GM19043 (cell line): ENCODE data around the gene RFX4.
"Not testable (repeated sequence)": the region's sequence is repeated elsewhere in the genome, so short reads cannot be mapped to it uniquely, and the experiment has no call there.

ENCODE experiments used
- ATAC-seq: cut with Tn5 transposase; IDR thresholded peaks from one replicate; pipeline ENCODE4 v1.9.1; 2021; ENCODE audit warnings: low read depth; ENCODE audit not compliant: unreplicated experiment

The RFX4 gene

GRCh38 chr12:106588771-106589170 is 6.0 kb downstream of the RFX4 start:
- ATAC-seq, result no peak

- ATAC-seq, result no peak
Observed at GRCh38 chr12:106590601-106591000, 7.8 kb downstream of the RFX4 start.

- no peak for ATAC-seq
Observed at GRCh38 chr12:106594447-106594846, 11.6 kb downstream of the RFX4 start.

GRCh38 chr12:106595268-106595667 is 12.5 kb downstream of the RFX4 start:
- ATAC-seq, result no peak

DNA sequence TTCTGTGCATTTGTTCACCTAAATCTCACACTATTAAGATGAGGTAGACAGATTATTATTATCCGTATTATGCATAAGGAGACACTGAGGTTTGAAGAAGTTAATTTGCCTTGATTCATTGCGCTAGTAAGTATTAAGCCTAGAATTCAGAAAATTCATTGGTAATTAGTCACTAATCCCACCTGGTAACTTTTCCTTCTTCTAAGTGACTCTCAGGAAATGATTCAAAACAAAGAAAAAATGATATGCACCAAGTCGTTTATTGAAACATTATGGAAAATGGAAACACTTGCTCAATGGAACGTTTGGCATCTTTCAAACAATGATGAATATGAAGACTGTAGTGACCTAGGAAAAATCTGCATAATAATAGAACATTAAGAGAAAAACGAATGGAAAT is 15.2 kb downstream of the RFX4 start:
- no peak for ATAC-seq

DNA sequence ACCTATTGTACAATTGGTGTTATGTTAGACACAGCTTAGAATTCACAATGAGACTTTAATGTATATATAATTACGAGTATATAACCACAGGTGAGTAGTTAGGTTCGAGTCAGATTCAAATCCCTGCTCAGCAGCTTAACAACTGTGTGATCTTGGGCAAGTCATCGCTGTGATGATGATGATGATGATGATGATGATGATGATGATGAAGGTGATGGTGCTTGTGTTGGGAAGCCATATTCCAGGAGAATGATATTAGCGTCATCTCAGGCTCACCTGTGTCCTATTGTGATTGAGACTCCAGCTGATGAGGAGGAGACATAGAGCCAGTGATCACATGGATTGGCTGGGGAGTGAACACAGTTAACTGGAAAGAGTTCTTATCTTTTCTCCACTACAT is 16.5 kb downstream of the RFX4 start:
- no peak for ATAC-seq

GRCh38 chr12:106600503-106600902 is 17.7 kb downstream of the RFX4 start:
- ATAC-seq, result no peak

- ATAC-seq, result no peak
Observed at GRCh38 chr12:106601031-106601430, 18.2 kb downstream of the RFX4 start.

DNA sequence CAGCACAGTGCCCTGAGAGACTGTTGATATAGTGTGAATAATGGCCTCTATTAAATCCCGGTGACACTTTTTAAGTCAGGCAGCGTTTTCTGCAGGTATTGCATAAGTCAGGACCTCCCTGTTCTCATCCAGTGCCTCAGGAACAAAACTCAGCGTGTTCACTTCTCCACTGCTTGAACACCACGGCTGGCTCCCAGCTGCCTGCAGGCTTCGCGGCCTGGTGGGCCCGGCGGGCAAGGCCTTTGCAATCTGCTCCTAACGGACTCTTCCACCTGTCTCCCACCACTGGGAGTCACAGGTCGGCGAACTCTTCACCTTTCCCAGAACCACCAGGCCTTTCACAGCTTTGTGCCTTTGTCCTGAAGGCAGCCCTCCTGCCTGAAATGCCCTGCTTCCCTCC is 18.7 kb downstream of the RFX4 start:
- no peak for ATAC-seq

DNA sequence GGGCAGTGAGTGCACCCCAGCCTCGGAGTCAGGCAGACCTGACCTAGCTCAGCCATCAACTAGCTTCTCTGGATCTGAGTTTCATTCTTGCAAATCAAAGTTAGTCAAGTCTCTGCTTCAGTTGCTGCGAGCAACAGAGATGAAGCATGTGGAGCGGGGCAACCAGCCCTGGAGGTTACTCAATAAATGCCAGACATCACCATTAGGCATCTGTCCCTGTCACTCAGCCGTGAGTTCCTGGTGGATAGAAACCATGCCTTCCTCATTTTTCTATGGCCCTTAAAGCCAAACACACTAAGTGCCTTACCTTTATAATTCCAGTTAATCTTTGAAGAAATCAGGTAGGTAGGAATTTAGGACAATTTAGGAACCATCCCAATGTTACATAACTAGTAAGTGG is 19.3 kb downstream of the RFX4 start:
- ATAC-seq, result no peak

DNA sequence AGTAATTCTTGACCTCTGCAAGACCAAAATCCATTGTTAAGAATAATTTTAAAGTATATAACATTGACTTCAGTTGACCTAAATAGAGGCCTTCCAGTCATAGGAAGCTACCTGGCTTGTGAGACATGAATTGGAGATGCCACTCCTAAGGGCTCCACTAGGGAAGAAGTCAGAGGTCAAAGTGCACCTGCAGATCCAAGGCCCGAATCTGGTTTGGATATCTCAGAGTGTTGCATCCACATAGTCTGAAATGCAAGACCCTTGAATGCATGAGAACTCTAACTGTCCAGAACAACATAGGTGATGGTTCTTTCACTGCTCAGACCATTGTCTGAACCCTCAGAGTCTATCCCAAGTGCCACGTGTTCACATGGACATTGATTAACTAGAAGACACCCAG is 22.4 kb downstream of the RFX4 start:
- no peak for ATAC-seq

- ATAC-seq, result not testable (repeated sequence)
Observed at GRCh38 chr12:106620588-106620987, 37.8 kb downstream of the RFX4 start.

DNA sequence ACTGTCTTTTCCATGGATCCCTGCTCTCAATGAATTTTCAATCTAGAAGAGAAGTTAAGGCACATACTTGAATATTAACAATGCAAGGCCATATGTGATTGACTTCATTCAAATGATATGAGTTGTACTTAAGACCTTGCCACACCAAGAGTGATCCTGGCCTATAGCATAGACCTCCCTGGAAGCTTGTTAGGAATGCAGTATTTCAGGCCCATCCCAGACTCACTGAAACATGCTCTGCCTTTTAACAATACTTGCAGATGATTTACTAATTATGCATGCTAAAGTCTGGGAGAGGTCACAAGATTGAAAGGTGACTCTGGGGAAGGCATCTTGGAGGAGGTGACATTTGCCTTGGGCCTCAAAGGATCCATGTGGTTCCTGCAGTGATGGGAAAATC is 43.2 kb downstream of the RFX4 start:
- no peak for ATAC-seq

- ATAC-seq, result no peak
Observed at GRCh38 chr12:106629797-106630659, 47.2 kb downstream of the RFX4 start.

DNA sequence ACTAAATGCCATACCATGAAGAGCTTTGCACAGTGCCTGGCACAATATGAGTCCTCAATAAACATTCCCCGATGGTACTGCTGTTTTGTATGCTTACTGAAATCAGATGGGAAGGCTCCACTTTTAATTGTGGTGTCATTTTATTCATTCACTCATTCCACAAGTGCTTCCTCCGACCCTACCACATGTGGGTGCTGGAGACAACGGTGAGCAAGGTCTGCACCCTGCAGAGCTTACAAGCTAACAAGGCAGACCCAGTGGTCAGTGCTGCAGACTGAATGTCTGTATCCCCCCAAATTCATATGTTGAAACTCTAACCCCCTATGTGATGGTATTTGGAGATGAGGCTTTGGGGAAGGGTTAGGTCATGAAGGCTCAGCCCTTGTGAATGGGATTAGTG is 48.3 kb downstream of the RFX4 start:
- no peak for ATAC-seq

DNA sequence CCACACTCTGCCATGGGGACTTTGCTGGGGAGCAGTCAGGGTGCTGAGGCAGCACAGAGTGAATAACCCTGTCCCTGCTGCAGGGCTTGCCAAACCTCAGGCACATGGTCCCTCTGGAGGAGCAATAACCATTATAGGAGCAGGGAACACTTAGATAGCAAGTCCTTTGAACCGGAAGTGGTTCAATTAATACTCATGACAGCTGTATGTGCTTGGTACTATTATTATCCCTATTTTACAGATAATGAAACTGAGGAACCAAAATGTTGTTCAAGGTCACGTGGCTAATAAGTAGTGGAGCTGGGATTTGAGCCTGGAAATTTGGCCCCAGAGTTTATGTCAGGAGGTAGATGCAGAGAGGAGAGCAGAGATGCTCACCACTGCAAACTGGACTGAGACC is 49.0 kb downstream of the RFX4 start:
- no peak for ATAC-seq

DNA sequence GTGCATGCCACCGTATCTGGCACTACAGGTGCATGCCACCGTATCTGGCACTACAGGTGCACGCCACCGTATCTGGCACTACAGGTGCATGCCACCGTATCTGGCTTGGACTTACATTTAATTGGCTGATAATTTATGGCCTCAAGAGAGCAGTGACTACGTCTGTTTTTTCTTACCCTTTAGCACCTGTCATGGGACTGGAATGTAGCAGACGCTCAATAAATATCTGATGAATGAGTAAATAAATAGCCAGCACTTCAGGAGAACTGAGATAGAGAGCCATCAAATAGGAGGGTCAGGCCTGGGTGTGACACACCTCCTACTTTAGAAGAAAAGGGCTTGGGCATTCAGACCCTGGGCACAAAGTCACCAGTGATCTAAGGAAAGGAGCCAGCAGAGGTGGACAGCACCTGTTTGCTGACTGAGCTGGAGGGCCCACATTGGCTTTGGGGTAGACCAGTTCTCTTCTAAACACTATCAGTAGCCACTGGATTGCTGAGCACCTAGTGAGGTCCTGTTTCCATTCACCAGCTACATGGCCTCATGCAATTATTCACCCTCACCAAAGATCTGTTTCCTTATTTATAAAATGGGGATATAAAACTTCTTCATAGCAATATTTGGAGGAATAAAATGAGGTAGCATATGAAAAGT is 50.1 kb downstream of the RFX4 start:
- ATAC-seq, result no peak

DNA sequence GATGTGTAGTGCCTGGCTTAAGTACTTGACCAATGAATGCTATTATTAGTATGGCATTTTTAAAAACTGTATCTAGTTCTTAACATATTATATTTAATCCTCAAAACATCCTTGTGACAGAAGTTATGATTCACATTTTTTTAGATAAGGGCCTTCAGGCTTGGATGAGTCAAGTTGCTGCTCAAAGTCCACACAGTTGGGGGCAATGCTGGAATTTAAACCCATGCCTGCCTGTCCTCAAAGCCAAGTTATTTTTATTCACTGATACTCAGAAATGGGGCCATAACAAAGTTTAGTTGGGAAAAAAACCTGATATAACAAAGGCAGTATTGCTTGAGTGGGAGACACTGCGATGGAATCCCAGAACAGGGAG is 50.6 kb downstream of the RFX4 start:
- ATAC-seq, result no peak

- no peak for ATAC-seq
Observed at GRCh38 chr12:106634206-106634605, 51.4 kb downstream of the RFX4 start.

GRCh38 chr12:106643000-106643399 is 60.2 kb downstream of the RFX4 start:
- ATAC-seq, result no peak

DNA sequence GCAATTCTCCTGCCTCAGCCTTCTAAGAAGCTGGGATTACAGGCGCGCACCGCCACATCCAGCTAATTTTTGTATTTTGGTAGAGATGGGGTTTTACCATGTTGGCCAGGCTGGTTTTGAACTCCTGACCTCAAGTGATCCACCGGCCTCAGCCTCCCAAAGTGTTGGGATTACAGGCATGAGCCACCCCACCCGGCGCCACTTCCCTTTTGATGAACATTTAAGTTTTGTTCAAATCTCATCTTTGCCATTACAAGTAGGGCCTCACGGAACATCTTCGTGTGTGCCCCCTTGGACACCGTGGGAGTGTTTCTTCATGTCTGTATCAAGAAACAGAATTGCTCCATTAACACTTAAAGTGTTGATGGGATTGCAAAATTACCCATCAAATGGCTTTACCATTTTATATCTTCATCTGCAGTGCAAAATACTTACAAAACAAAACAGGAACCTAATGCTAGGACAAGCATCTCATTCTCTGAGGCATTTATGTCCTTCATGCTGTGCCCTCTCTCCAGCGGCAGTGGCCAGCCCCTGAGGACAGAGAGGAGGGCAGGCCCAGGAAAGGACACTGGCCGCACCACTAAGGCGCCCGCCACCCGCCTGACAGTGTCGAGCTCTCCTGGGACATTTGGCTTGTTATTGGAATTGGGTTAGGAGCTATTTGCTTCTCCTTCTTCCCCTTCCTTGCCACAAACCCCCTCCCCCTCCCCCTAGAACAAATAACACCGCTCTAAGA is 61.7 kb downstream of the RFX4 start:
- no peak for ATAC-seq

DNA sequence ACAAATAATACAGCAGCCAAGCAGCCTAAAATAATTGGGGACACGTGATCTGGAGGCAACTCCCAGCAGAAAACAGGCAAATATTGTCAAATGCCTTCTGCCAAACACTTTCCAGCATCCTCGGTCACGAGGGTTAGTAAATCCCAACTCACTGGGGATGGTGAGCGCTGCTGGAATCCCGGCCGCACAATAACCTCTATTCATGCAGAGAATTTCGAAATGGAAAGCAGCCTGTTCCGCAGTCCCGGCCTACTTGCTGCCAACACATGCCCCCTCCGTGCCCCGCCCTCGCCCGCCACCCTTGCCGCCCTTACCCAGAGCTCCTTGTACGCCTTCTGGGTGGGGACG is 62.2 kb downstream of the RFX4 start:
- no peak for ATAC-seq
